H1 (cell line): ENCODE data around the gene MYH10. TPM values are rescaled to one million over a fixed set of nuclear protein-coding genes. Genes with fewer than 3 reads are reported as not detected.

Experiments
- CTCF ChIA-PET: fragments of 300-600 bp; sonication (Branson Sonifier 250); formaldehyde crosslinking; loops from one replicate; lab custom pipeline; 2021; ENCODE audit not compliant: partially characterized antibody; lab: Charles Lee
- POLR2A ChIA-PET: fragments of 300-600 bp; sonication (Branson Sonifier 250); formaldehyde crosslinking; loops from one replicate; lab custom pipeline; 2021; ENCODE audit warnings: inconsistent platforms; ENCODE audit not compliant: partially characterized antibody; lab: Charles Lee
- DNase-seq, 2 experiments: peaks; one replicate each; pipeline versions ENCODE4 v3.0.0 to v3.0.0-alpha.2; 2010 to 2022; ENCODE audit warnings: low spot score in 2 of 2, low read depth in 1 of 2, mixed read lengths in 1 of 2
- FAIRE-seq: peaks from 2 replicates; lab custom pipeline; 2011; peaks lifted over from hg19 to GRCh38; lab: Jason Lieb, UNC
- H2AFZ ChIP-seq: 2 replicates; pipeline ENCODE4 v1.8.1; 2012; ENCODE audit warnings: low read length, inconsistent platforms
- H2AK5ac ChIP-seq: 2 replicates; pipeline ENCODE4 v1.6.1; 2013; ENCODE audit warnings: low read depth, low read length
- H2BK120ac ChIP-seq: replicated peaks from 2 replicates; pipeline ENCODE3; 2013; ENCODE audit warnings: low read depth, low read length, inconsistent platforms
- H2BK12ac ChIP-seq: 2 replicates; pipeline ENCODE4 v1.6.1; 2013; ENCODE audit warnings: low read depth, low read length
- H2BK15ac ChIP-seq: 2 replicates; pipeline ENCODE4 v1.6.1; 2013; ENCODE audit warnings: low read length
- H2BK20ac ChIP-seq: 2 replicates; pipeline ENCODE4 v1.6.1; 2013; ENCODE audit warnings: low read length
- H2BK5ac ChIP-seq: 2 replicates; pipeline ENCODE4 v1.6.1; 2013; ENCODE audit warnings: low read depth, low read length
- H3K14ac ChIP-seq: 2 replicates; pipeline ENCODE4 v1.6.1; 2013; ENCODE audit warnings: inconsistent platforms; ENCODE audit not compliant: insufficient read length
- H3K18ac ChIP-seq: 2 replicates; pipeline ENCODE4 v1.6.1; 2013; ENCODE audit warnings: low read length; ENCODE audit errors: extremely low read depth
- H3K23ac ChIP-seq: 2 replicates; pipeline ENCODE4 v1.6.1; 2013; ENCODE audit warnings: inconsistent platforms; ENCODE audit not compliant: insufficient read length
- H3K23me2 ChIP-seq: 2 replicates; pipeline ENCODE4 v1.6.1; 2013; ENCODE audit warnings: low read depth, low read length
- H3K27ac ChIP-seq: 2 replicates; pipeline ENCODE4 v1.6.1; 2011; ENCODE audit warnings: low read depth, low read length, inconsistent platforms
- H3K27me3 ChIP-seq, 4 experiments: replicated peaks in 1 of 4; 1 replicate in 1 of 4; 2 replicates in 3 of 4; pipeline versions ENCODE4 v1.6.1 to v1.8.1; 2011 to 2013; ENCODE audit warnings: low read length in 3 of 4, mild to moderate bottlenecking in 3 of 4, inconsistent platforms in 2 of 4, mixed read lengths in 2 of 4, moderate library complexity in 1 of 4; ENCODE audit not compliant: control insufficient read depth in 3 of 4, insufficient read depth in 3 of 4; ENCODE audit errors: extremely low read depth in 1 of 4
- H3K36me3 ChIP-seq, 4 experiments: 2 replicates each; pipeline versions ENCODE4 v1.6.1 to v1.8.1; 2011 to 2013; ENCODE audit warnings: mild to moderate bottlenecking in 4 of 4, low read length in 3 of 4, moderate library complexity in 2 of 4, control low read depth in 1 of 4, inconsistent platforms in 1 of 4; ENCODE audit not compliant: insufficient read depth in 4 of 4, control insufficient read depth in 2 of 4
- H3K4ac ChIP-seq: replicated peaks from 2 replicates; pipeline ENCODE3; 2013; ENCODE audit warnings: low read length, low read depth, mixed read lengths, inconsistent platforms; ENCODE audit not compliant: insufficient read length
- H3K4me1 ChIP-seq, 4 experiments: replicated peaks in 1 of 4; 1 replicate in 1 of 4; 2 replicates in 3 of 4; pipeline versions ENCODE4 v1.6.1 to v1.8.1; 2011 to 2013; ENCODE audit warnings: low read length in 3 of 4, inconsistent platforms in 2 of 4, mixed read lengths in 1 of 4; ENCODE audit not compliant: insufficient read depth in 4 of 4, control insufficient read depth in 3 of 4
- H3K4me2 ChIP-seq, 2 experiments: 2 replicates each; pipeline versions ENCODE4 v1.6.1 to v1.8.1; 2011 to 2013; ENCODE audit warnings: low read depth in 2 of 2, low read length in 2 of 2, control low read depth in 1 of 2, inconsistent platforms in 1 of 2, mild to moderate bottlenecking in 1 of 2; ENCODE audit not compliant: insufficient read depth in 1 of 2
- H3K4me3 ChIP-seq, 4 experiments: fragments of 200-600, 300-600 bp in 1 of 4; sonication (generic), shearing (Covaris generic), sonication (Bioruptor Twin) in 1 of 4; 2 replicates each; pipeline versions ENCODE4 v1.5.1 to v1.8.1; 2011 to 2016; ENCODE audit warnings: low read length in 4 of 4, low read depth in 3 of 4, control low read depth in 2 of 4, inconsistent platforms in 2 of 4, mild to moderate bottlenecking in 2 of 4, mixed read lengths in 1 of 4, moderate library complexity in 1 of 4; ENCODE audit not compliant: insufficient read depth in 2 of 4; ENCODE audit errors: extremely low read depth in 1 of 4
- H3K56ac ChIP-seq: replicated peaks from 2 replicates; pipeline ENCODE3; 2013; ENCODE audit warnings: low read depth, mild to moderate bottlenecking, mixed read lengths, low read length, inconsistent platforms; ENCODE audit not compliant: insufficient read length
- H3K79me1 ChIP-seq: 2 replicates; pipeline ENCODE4 v1.6.1; 2013; ENCODE audit warnings: low read depth, low read length, control low read depth
- H3K79me2 ChIP-seq, 2 experiments: 2 replicates each; pipeline versions ENCODE4 v1.6.1 to v1.8.1; 2012 to 2013; ENCODE audit warnings: low read length in 2 of 2, mild to moderate bottlenecking in 2 of 2, inconsistent platforms in 1 of 2; ENCODE audit not compliant: insufficient read depth in 2 of 2, control insufficient read depth in 1 of 2
- H3K9ac ChIP-seq, 4 experiments: replicated peaks in 1 of 4; 1 replicate in 1 of 4; 2 replicates in 3 of 4; pipeline versions ENCODE4 v1.6.1 to v1.8.1; 2011 to 2013; ENCODE audit warnings: low read depth in 3 of 4, low read length in 3 of 4, control low read depth in 2 of 4, mild to moderate bottlenecking in 2 of 4, moderate library complexity in 2 of 4, inconsistent platforms in 1 of 4; ENCODE audit errors: extremely low read depth in 1 of 4
- H3K9me3 ChIP-seq, 2 experiments: 2 replicates each; pipeline versions ENCODE4 v1.6.1 to v1.8.1; 2012 to 2013; ENCODE audit warnings: mild to moderate bottlenecking in 2 of 2, moderate library complexity in 2 of 2, control low read depth in 1 of 2, inconsistent platforms in 1 of 2, low read depth in 1 of 2, low read length in 1 of 2, mixed read lengths in 1 of 2; ENCODE audit not compliant: insufficient read depth in 2 of 2
- H4K20me1 ChIP-seq, 2 experiments: replicated peaks in 1 of 2; 2 replicates each; pipeline versions ENCODE3 to v1.8.1; 2011 to 2013; ENCODE audit warnings: inconsistent platforms in 2 of 2, low read length in 2 of 2, mild to moderate bottlenecking in 1 of 2; ENCODE audit not compliant: insufficient read depth in 2 of 2, control insufficient read depth in 1 of 2
- H4K5ac ChIP-seq: 2 replicates; pipeline ENCODE4 v1.6.1; 2013; ENCODE audit warnings: low read length, low read depth, mixed read lengths, inconsistent platforms; ENCODE audit not compliant: insufficient read length
- H4K8ac ChIP-seq: 2 replicates; pipeline ENCODE4 v1.8.0; 2013; ENCODE audit warnings: mild to moderate bottlenecking, moderate library complexity, low read length, inconsistent platforms; ENCODE audit not compliant: insufficient read depth; ENCODE audit errors: extremely low read depth
- H4K91ac ChIP-seq: replicated peaks from 2 replicates; pipeline ENCODE3; 2013; ENCODE audit warnings: low read length, mixed read lengths, inconsistent platforms; ENCODE audit not compliant: insufficient read length
- EGR1 ChIP-seq: IDR thresholded peaks from 2 replicates; pipeline ENCODE4 v1.6.1; 2011; ENCODE audit warnings: low read depth, low read length, borderline replicate concordance
- FOSL1 ChIP-seq: IDR thresholded peaks from 2 replicates; pipeline ENCODE4 v1.6.1; 2011; ENCODE audit warnings: mild to moderate bottlenecking, low read depth, low read length, moderate library complexity; ENCODE audit not compliant: insufficient read depth
- JUN ChIP-seq: IDR thresholded peaks from 2 replicates; pipeline ENCODE4 v1.6.1; 2011; ENCODE audit warnings: low read depth, mild to moderate bottlenecking, improper control_type of control experiment, low read length
- KDM5A ChIP-seq: fragments of 200-600 bp; IDR thresholded peaks from 2 replicates; pipeline ENCODE4 v1.7.1; 2012; ENCODE audit warnings: mild to moderate bottlenecking, low read length, inconsistent platforms, mixed read lengths
- RNF2 ChIP-seq: fragments of 200-900, 300-1000 bp; sonication (generic); IDR thresholded peaks from 2 replicates; pipeline ENCODE4 v1.7.1; 2016; ENCODE audit warnings: borderline replicate concordance, low read depth, mild to moderate bottlenecking, antibody characterized with exemption, low read length; ENCODE audit not compliant: poor library complexity, severe bottlenecking; ENCODE audit errors: missing control alignments
- SIRT6 ChIP-seq: IDR thresholded peaks from one replicate; pipeline ENCODE4 v1.7.1; 2012; ENCODE audit warnings: low read length, inconsistent platforms
- TEAD4 ChIP-seq: IDR thresholded peaks from 2 replicates; pipeline ENCODE4 v1.6.1; 2012; ENCODE audit warnings: low read depth, low read length, inconsistent platforms, mixed read lengths
- WGBS, 2 experiments: shearing (Covaris generic) in 1 of 2; methylation state at CpG; one replicate each; pipeline versions ENCODE4 v1.1.6 to v1.1.7; 2013 to 2015; ENCODE audit warnings: low lambda C conversion rate in 2 of 2, mixed read lengths in 2 of 2, inconsistent platforms in 1 of 2, low coverage in 1 of 2, missing lambda C conversion rate in 1 of 2; ENCODE audit not compliant: insufficient replicate concordance in 2 of 2, insufficient coverage in 1 of 2, insufficient read length in 1 of 2; ENCODE audit errors: extremely low coverage in 1 of 2, missing lambda C conversion rate in 1 of 2; 5-methylcytosine and 5-hydroxymethylcytosine counted together
- polyA plus RNA-seq, 7 experiments: library from polyadenylated mRNA; depleted of rRNA in 3 of 7; stranded (reverse) in 5 of 7; unstranded in 2 of 7; fragments of >200 nt in 5 of 7; fragments of 200-250 nt in 2 of 7; gene quantifications; 1 replicate in 5 of 7; 2 replicates in 1 of 7; 4 replicates in 1 of 7; pipeline versions ENCODE4 v1.2.1 to v1.2.3, GENCODE V29; 2011 to 2013; ENCODE audit warnings: missing spikeins in 2 of 7, mixed read lengths in 2 of 7
- total RNA-seq: library from RNA; stranded (reverse); fragmentation: NEBNext Ultra II Directional; extraction: Animal tissue kit (Norgen Biotek cat#: 25700); gene quantifications from 2 replicates; pipeline ENCODE4 v1.2.1, GENCODE V29; 2021

Gene MYH10
- total and polyA plus RNA-seq, 2 of the 8 experiments (the other 6 are each of a cell fraction or from before 2014, with no cell fraction given): 64.1 to 289 TPM

DNA sequence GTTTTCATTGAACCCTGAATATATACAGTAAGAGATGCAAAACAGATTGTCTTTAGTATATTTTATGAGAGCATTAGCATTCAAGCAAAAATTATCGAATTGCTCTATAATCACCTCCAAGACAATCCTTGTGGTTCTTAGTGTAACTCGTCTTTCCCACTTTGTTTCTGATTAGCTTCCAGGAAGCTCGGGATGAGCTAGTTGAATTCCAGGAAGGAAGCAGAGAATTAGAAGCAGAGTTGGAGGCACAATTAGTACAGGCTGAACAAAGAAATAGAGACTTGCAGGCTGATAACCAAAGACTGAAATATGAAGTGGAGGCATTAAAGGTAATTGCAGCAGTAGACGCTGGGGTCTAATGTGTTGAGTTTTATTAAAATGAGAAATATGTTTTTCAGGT lies 185.0 kb downstream of the MYH10 start:
- Histone ChIP-seq H3K23ac (no peak overlapping the region), H3K4me1 (no peaks in the 10 kb centered on the region), H2BK20ac (no peak overlapping the region), H3K4ac (no peak overlapping the region), H3K18ac (no peak overlapping the region), H3K79me1 (no peaks in the 10 kb centered on the region), H4K5ac (no peak overlapping the region)
- FAIRE-seq: no peak
- TF ChIP-seq EGR1 (no peak), FOSL1 (no peak), SIRT6 (no peak), TEAD4 (no peak), JUN (no peak), KDM5A (no peak), RNF2 (no peak)
- TF ChIP-seq, all 59 proteins: peak for 0
- Histone ChIP-seq H2AFZ (no peak overlapping the region), H4K20me1 (peaks cover 0 to 2% of the 10 kb centered on the region in 2 experiments), H3K36me3 (peaks cover 3 to 24% (median 8%) of the 10 kb centered on the region in 4 experiments; a peak in 7 of 8 replicates), H4K8ac (no peak overlapping the region; the same call in 1 of the 2 replicates), H2BK15ac (no peak overlapping the region), H3K14ac (no peak overlapping the region), H2AK5ac (no peak overlapping the region), H2BK5ac (no peak overlapping the region), H3K56ac (no peak overlapping the region), H3K27ac (no peak overlapping the region), H3K27me3 (no peaks in the 10 kb centered on the region), H3K9me3 (no peaks in the 10 kb centered on the region), H3K4me3 (no peak overlapping the region), H3K9ac (no peak overlapping the region), H3K79me2 (peaks cover 0 to 23% of the 10 kb centered on the region in 2 experiments; a peak in 2 of 4 replicates), H2BK120ac (no peak overlapping the region), H3K4me2 (no peak overlapping the region), H3K23me2 (no peaks in the 10 kb centered on the region), H4K91ac (no peak overlapping the region), H2BK12ac (no peak overlapping the region)
- POLR2A ChIA-PET: interaction anchor here (0.8 kb wide), 1 partner anchor 9 kb away, joined by 4 read pairs; no protein-coding TSS in a partner anchor
- CTCF ChIA-PET: interaction anchor here (0.9 to 1.4 kb wide), 2 partner anchors 35 to 146 kb away, joined by 3 read pairs; no protein-coding TSS in a partner anchor
- 81% methylated on average over 4 of the region's 4 CpGs; no CpG with 5 or more reads in 1 of the 2 experiments for WGBS, 2 experiments
- no peak for DNase-seq
